ENCODE measurements around the gene ANKRD34A.

ANKRD34A gene

GRCh38 chr1:145964328-145965118 lies at the start of gene ANKRD34A, which contains the start of gene POLR3GL:
ANKRD34A (minus strand) TSS chr1:145964575; CDS start chr1:145961759, 2,816 bp downstream.
POLR3GL (plus strand) TSS chr1:145964690; CDS start chr1:145974866, 10,176 bp downstream.
- DNase-seq (ENCODE audit: low read depth in 2 of 3, low spot score in 1 of 3): peak; percentile 87 to 91 (median 87)

GRCh38 chr1:146013559-146013922 lies 49.2 kb upstream of the ANKRD34A start:
- DNase-seq (ENCODE audit: low read depth in 2 of 3, low spot score in 1 of 3): no peak

- DNase-seq (ENCODE audit: low read depth in 2 of 3, low spot score in 1 of 3): peak in 1 of 3 donors; percentile 66
Measured at GRCh38 chr1:146012703-146013558, 48.6 kb upstream of the ANKRD34A start.

- DNase-seq (ENCODE audit: low read depth in 2 of 3, low spot score in 1 of 3): no peak
Measured at GRCh38 chr1:146010126-146010738, 45.9 kb upstream of the ANKRD34A start.

GRCh38 chr1:146007489-146008133 lies 43.2 kb upstream of the ANKRD34A start:
- no peak for DNase-seq (ENCODE audit: low read depth in 2 of 3, low spot score in 1 of 3)

- no peak for DNase-seq (ENCODE audit: low read depth in 2 of 3, low spot score in 1 of 3)
Measured at GRCh38 chr1:146001709-146002108, 37.3 kb upstream of the ANKRD34A start.

- no peak for DNase-seq (ENCODE audit: low read depth in 2 of 3, low spot score in 1 of 3)
Measured at GRCh38 chr1:145999321-146000024, 35.1 kb upstream of the ANKRD34A start.

GRCh38 chr1:145997718-145998023 lies 33.3 kb upstream of the ANKRD34A start:
- no peak for DNase-seq (ENCODE audit: low read depth in 2 of 3, low spot score in 1 of 3)

GRCh38 chr1:145997016-145997717 lies 32.8 kb upstream of the ANKRD34A start:
- no peak for DNase-seq (ENCODE audit: low read depth in 2 of 3, low spot score in 1 of 3)

- DNase-seq (ENCODE audit: low read depth in 2 of 3, low spot score in 1 of 3): peak; percentile 89 to 91 (median 91)
Measured at GRCh38 chr1:145996433-145997015, 32.1 kb upstream of the ANKRD34A start, which contains the start of gene TXNIP. TXNIP (minus strand) TSS chr1:145996579; CDS start chr1:145996266, 313 bp downstream.

- no peak for DNase-seq (ENCODE audit: low read depth in 2 of 3, low spot score in 1 of 3)
Measured at GRCh38 chr1:145995964-145996432, 31.6 kb upstream of the ANKRD34A start.

GRCh38 chr1:145995148-145995881 lies 30.9 kb upstream of the ANKRD34A start:
- no peak for DNase-seq (ENCODE audit: low read depth in 2 of 3, low spot score in 1 of 3)

- no peak for DNase-seq (ENCODE audit: low read depth in 2 of 3, low spot score in 1 of 3)
Measured at GRCh38 chr1:145994391-145995120, 30.2 kb upstream of the ANKRD34A start.

GRCh38 chr1:145993618-145994390 lies 29.4 kb upstream of the ANKRD34A start:
- no peak for DNase-seq (ENCODE audit: low read depth in 2 of 3, low spot score in 1 of 3)

GRCh38 chr1:145992958-145993617 lies 28.7 kb upstream of the ANKRD34A start:
- DNase-seq (ENCODE audit: low read depth in 2 of 3, low spot score in 1 of 3): no peak

GRCh38 chr1:145992502-145992936 lies 28.1 kb upstream of the ANKRD34A start:
- DNase-seq (ENCODE audit: low read depth in 2 of 3, low spot score in 1 of 3): no peak

Measured in stimulated activated CD4-positive, alpha-beta T cell treated with anti-CD3 and anti-CD28 coated beads, Interleukin-12 subunit alpha, Interleukin-12 subunit beta, amount 100 ng/mL, for 48 hours (primary cell).